Subcutaneous adipose tissue (tissue), 4 donors: ENCODE data around the gene PSMG1. TPM values are rescaled to one million over a fixed set of nuclear protein-coding genes. Genes with fewer than 3 reads are reported as not detected.

Experiments used
- CTCF ChIP-seq: fragments of 450-650 bp; IDR thresholded peaks from one replicate; pipeline ENCODE4 v1.5.1; 2016; ENCODE audit warnings: low read depth, mild to moderate bottlenecking, control low read depth, antibody characterized with exemption, moderate library complexity
- total RNA-seq, 4 donors: library from RNA; depleted of rRNA; stranded (reverse); fragments of >200 nt; gene quantifications; one replicate each; pipeline ENCODE4 v1.1.0, GENCODE V29; 2016

PSMG1 gene
- total RNA-seq, 4 donors from 2014 or later: 8.9 to 40.6 (median 21.0) TPM

DNA sequence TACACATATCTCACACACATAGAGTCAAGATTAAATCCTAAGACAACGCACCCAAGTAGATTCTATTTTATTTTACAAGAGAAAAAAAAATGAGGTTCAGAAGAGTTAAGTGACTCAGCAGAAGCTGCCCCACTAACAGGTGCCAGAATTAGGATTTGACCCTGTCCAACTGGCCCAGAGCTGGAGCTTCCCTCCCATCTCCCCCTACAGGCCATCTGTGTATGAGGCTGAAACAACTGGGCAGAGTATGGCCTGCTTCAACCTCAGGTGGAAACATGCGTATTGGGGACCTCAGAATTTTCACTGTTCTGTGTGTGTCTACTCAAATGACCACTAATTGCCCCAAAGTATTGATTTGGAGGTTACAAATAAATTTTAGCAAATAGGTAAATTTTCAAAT lies 29.9 kb downstream of the PSMG1 start:
- no peak for TF ChIP-seq CTCF

GRCh38 chr21:39152271-39152670 lies 31.0 kb downstream of the PSMG1 start:
- no peak for TF ChIP-seq CTCF

DNA sequence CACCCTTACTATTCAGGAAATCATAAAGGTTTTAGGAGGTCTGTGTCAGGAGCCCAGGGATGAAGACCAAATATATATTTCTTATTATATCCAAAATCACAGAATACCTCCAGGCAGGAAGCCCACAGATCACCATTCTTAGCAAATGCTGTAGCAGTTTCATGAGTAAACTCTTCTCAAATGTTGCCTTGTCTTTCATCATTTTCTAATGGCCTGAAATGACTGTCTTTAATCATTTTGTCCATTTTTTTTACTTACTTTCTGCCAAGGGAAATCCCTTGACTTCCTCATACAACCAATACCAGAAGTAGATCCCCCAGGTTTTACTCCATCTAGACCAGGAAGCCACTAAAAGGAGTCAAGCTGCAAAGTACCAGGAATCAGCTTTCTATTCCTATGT lies 32.4 kb downstream of the PSMG1 start:
- no peak for TF ChIP-seq CTCF

GRCh38 chr21:39150316-39150715 lies 32.9 kb downstream of the PSMG1 start:
- no peak for TF ChIP-seq CTCF

- no peak for TF ChIP-seq CTCF
Measured at GRCh38 chr21:39149882-39150281, 33.4 kb downstream of the PSMG1 start.

DNA sequence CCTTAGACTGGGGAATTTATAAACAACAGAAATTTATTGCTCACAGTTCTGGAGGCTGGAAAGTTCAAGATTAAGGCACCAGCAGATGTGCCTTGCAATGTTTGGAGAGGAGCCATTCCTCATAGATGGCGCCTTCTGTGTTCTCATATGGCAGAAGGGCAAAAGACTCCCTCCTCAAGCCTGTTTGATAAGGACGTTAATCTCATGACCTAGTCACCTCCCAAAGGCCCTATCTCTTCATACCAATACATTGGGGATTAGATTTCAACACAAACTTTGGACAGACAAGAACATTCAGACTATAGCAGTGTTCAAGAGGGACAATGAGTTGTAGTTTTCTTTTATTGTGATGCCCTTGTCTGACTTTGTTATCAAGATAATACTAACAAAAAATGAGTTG lies 34.3 kb downstream of the PSMG1 start:
- TF ChIP-seq CTCF: no peak

DNA sequence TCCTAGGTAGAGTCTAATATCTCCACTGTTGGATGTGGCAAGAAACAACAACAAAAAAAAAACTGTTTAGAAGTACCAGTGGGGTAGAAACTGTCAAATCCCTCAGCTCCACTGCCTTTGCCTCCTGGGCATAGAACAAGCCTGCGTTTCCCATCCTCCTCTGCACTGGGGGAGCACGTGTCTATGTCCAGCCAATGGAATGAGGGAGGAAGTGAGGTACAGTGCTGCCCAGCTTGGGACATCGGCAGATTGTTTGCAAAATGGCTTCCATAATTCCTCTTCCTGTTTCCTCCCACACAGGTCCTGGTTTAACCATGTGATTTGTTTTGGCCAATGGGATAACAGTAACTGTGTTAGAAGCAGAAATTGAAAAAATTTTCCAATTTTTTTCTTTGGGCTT lies 39.1 kb downstream of the PSMG1 start:
- no peak for TF ChIP-seq CTCF
